Trophoblast cell (in vitro differentiated cells and primary cell): ENCODE results near the gene HIVEP1.

Source experiments
- DNase-seq, 2 donors: peaks; one replicate each; pipeline ENCODE4 v3.0.0-alpha.2; 2016
- H2AFZ ChIP-seq: 2 replicates; pipeline ENCODE4 v1.6.1; 2013; ENCODE audit warnings: low read length, moderate library complexity, mild to moderate bottlenecking; ENCODE audit not compliant: insufficient read depth, poor library complexity
- H2AK5ac ChIP-seq: 2 replicates; pipeline ENCODE4 v1.6.1; 2013; ENCODE audit warnings: mild to moderate bottlenecking, low read length
- H2BK120ac ChIP-seq: 2 replicates; pipeline ENCODE4 v1.6.1; 2013; ENCODE audit warnings: low read length, mild to moderate bottlenecking, moderate library complexity; ENCODE audit not compliant: insufficient read depth, poor library complexity
- H2BK12ac ChIP-seq: 2 replicates; pipeline ENCODE4 v1.6.1; 2013; ENCODE audit warnings: mild to moderate bottlenecking, low read length, moderate library complexity
- H2BK5ac ChIP-seq: 2 replicates; pipeline ENCODE4 v1.6.1; 2013; ENCODE audit warnings: low read length, low read depth, moderate library complexity, mild to moderate bottlenecking; ENCODE audit not compliant: poor library complexity
- H3K14ac ChIP-seq: 2 replicates; pipeline ENCODE4 v1.6.1; 2013; ENCODE audit warnings: mild to moderate bottlenecking, low read length
- H3K18ac ChIP-seq: 2 replicates; pipeline ENCODE4 v1.6.1; 2013; ENCODE audit warnings: mild to moderate bottlenecking, low read length
- H3K23ac ChIP-seq: 2 replicates; pipeline ENCODE4 v1.6.1; 2013; ENCODE audit warnings: low read length
- H3K27ac ChIP-seq: 2 replicates; pipeline ENCODE4 v1.5.1; 2013; ENCODE audit warnings: low read depth, mild to moderate bottlenecking, inconsistent platforms, low read length, moderate library complexity
- H3K27me3 ChIP-seq: 2 replicates; pipeline ENCODE4 v1.6.1; 2013; ENCODE audit warnings: inconsistent platforms, mild to moderate bottlenecking, low read length, moderate library complexity; ENCODE audit not compliant: insufficient read depth
- H3K36me3 ChIP-seq, 2 experiments: 1 replicate in 1 of 2; 2 replicates in 1 of 2; pipeline ENCODE4 v1.6.1; 2013; ENCODE audit warnings: low read length in 2 of 2, mild to moderate bottlenecking in 2 of 2, moderate library complexity in 1 of 2; ENCODE audit not compliant: insufficient read depth in 2 of 2, control insufficient read depth in 1 of 2
- H3K4ac ChIP-seq: 2 replicates; pipeline ENCODE4 v1.6.1; 2013; ENCODE audit warnings: low read depth, mild to moderate bottlenecking, low read length, moderate library complexity
- H3K4me1 ChIP-seq, 2 experiments: 1 replicate in 1 of 2; 2 replicates in 1 of 2; pipeline ENCODE4 v1.6.1; 2013; ENCODE audit warnings: low read length in 2 of 2, mild to moderate bottlenecking in 2 of 2, moderate library complexity in 1 of 2; ENCODE audit not compliant: insufficient read depth in 2 of 2, control insufficient read depth in 1 of 2
- H3K4me2 ChIP-seq: 2 replicates; pipeline ENCODE4 v1.6.1; 2013; ENCODE audit warnings: inconsistent platforms, mild to moderate bottlenecking, low read length, moderate library complexity
- H3K4me3 ChIP-seq: 2 replicates; pipeline ENCODE4 v1.5.1; 2013; ENCODE audit warnings: mild to moderate bottlenecking, low read depth, low read length, inconsistent platforms
- H3K79me1 ChIP-seq: one replicate; pipeline ENCODE4 v1.6.1; 2013; ENCODE audit warnings: low read length
- H3K79me2 ChIP-seq: 2 replicates; pipeline ENCODE4 v1.6.1; 2013; ENCODE audit warnings: low read length, mild to moderate bottlenecking; ENCODE audit not compliant: control insufficient read depth, insufficient read depth, poor library complexity
- H3K9ac ChIP-seq: 2 replicates; pipeline ENCODE4 v1.6.1; 2013; ENCODE audit warnings: mild to moderate bottlenecking, low read length
- H3K9me3 ChIP-seq: 2 replicates; pipeline ENCODE4 v1.6.1; 2013; ENCODE audit warnings: low read depth, mild to moderate bottlenecking, control low read depth, inconsistent platforms, low read length; ENCODE audit not compliant: insufficient read depth
- H4K12ac ChIP-seq: 2 replicates; pipeline ENCODE4 v1.6.1; 2013; ENCODE audit warnings: low read depth, mild to moderate bottlenecking, low read length, moderate library complexity
- H4K8ac ChIP-seq: 2 replicates; pipeline ENCODE4 v1.6.1; 2013; ENCODE audit warnings: low read depth, mild to moderate bottlenecking, low read length, moderate library complexity
- H4K91ac ChIP-seq: one replicate; pipeline ENCODE4 v1.6.1; 2013; ENCODE audit warnings: low read depth, mild to moderate bottlenecking, low read length, moderate library complexity
- WGBS: extraction: QIAGEN DNeasy Blood & Tissue Kit; methylation state at CpG from one replicate; pipeline ENCODE4 v1.1.7; 2013; ENCODE audit warnings: missing lambda C conversion rate; ENCODE audit not compliant: insufficient read length, insufficient coverage; ENCODE audit errors: extremely low coverage; 5-methylcytosine and 5-hydroxymethylcytosine counted together

Gene HIVEP1

GRCh38 chr6:12060780-12061609 lies 48.9 kb downstream of the HIVEP1 start:
- Histone ChIP-seq H3K27ac (no peak overlapping the region), H2BK5ac (no peak overlapping the region), H3K27me3 (no peaks in the 10 kb centered on the region), H2BK12ac (no peak overlapping the region), H3K4me3 (peak overlapping the region; percentile 43), H3K23ac (no peak overlapping the region), H3K18ac (no peak overlapping the region), H3K79me2 (no peaks in the 10 kb centered on the region), H3K4ac (no peak overlapping the region), H3K4me2 (peak overlapping the region; percentile 8), H3K14ac (no peak overlapping the region), H3K36me3 (peaks cover 0 to 3% of the 10 kb centered on the region in 2 experiments), H2BK120ac (no peak overlapping the region), H2AFZ (peak overlapping the region; percentile 38), H3K9me3 (no peaks in the 10 kb centered on the region), H2AK5ac (no peak overlapping the region), H4K8ac (no peak overlapping the region), H4K12ac (no peak overlapping the region), H4K91ac (no peak overlapping the region), H3K9ac (no peak overlapping the region), H3K4me1 (no peaks in the 10 kb centered on the region), H3K79me1 (no peaks in the 10 kb centered on the region)
- no CpG with 5 or more reads among the region's 15 CpGs for WGBS
- peak; percentile 2 to 29 for DNase-seq

DNA sequence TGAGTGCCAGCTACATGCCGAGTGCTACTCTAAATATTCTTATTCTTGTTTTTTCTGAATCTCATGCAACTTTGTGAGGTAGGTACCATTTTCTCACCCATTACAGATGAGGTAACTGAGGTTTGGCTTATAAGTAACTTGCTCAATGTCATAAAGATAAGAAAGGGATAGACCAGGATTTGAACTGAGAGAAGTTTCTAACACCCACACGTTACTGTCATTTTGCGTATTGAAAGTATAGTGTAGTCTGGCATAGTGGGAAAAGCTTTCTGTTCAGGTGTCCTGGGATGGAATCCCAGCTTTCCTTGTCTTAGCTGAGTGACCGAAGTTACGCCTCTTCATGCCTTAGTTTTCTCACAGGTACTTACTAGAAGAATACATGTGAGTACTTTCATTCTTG lies 50.5 kb downstream of the HIVEP1 start:
- Histone ChIP-seq H4K8ac (no peak overlapping the region), H3K4me2 (no peak overlapping the region), H3K27ac (no peak overlapping the region), H3K9me3 (no peaks in the 10 kb centered on the region), H3K18ac (no peak overlapping the region), H4K91ac (no peak overlapping the region), H2BK120ac (no peak overlapping the region), H3K4ac (no peak overlapping the region), H2AK5ac (no peak overlapping the region), H3K23ac (no peak overlapping the region), H3K14ac (no peak overlapping the region), H4K12ac (no peak overlapping the region), H3K4me3 (no peak overlapping the region), H3K4me1 (no peaks in the 10 kb centered on the region), H3K36me3 (peaks cover 0 to 3% of the 10 kb centered on the region in 2 experiments), H2BK5ac (no peak overlapping the region), H3K79me1 (no peaks in the 10 kb centered on the region), H3K9ac (no peak overlapping the region), H3K27me3 (no peaks in the 10 kb centered on the region), H2BK12ac (no peak overlapping the region), H2AFZ (no peak overlapping the region), H3K79me2 (no peaks in the 10 kb centered on the region)
- no CpG with 5 or more reads among the region's 5 CpGs for WGBS
- no peak for DNase-seq

- H3K14ac ChIP-seq, result no peak overlapping the region
- WGBS, result no CpG with 5 or more reads among the region's 4 CpGs
- no peak overlapping the region for H2BK12ac ChIP-seq
These were observed 52.0 kb downstream of the HIVEP1 start for GRCh38 chr6:12064131-12064530.

GRCh38 chr6:12064538-12065071 lies 52.5 kb downstream of the HIVEP1 start:
- no peak overlapping the region for H4K91ac ChIP-seq

More at GRCh38 chr6:12064131-12064530, 52.0 kb downstream of the HIVEP1 start:
- no peak overlapping the region for H3K4ac ChIP-seq
- no peaks in the 10 kb centered on the region for H3K27me3 ChIP-seq
- no peaks in the 10 kb centered on the region for H3K36me3 ChIP-seq
- H4K12ac ChIP-seq, result no peak overlapping the region
- H3K4me1 ChIP-seq, result no peaks in the 10 kb centered on the region
- no peak overlapping the region for H2AK5ac ChIP-seq
- no peaks in the 10 kb centered on the region for H3K9me3 ChIP-seq
- H3K18ac ChIP-seq, result no peak overlapping the region
- no peaks in the 10 kb centered on the region for H3K79me1 ChIP-seq
- no peak overlapping the region for H3K9ac ChIP-seq
- H4K91ac ChIP-seq, result no peak overlapping the region
- H3K27ac ChIP-seq, result no peak overlapping the region
- H3K4me3 ChIP-seq, result no peak overlapping the region
- H2BK120ac ChIP-seq, result no peak overlapping the region
- no peak overlapping the region for H3K4me2 ChIP-seq
- peak in 1 of 2 donors; percentile 5 for DNase-seq
- H2BK5ac ChIP-seq, result no peak overlapping the region
- no peak overlapping the region for H4K8ac ChIP-seq
- H3K79me2 ChIP-seq, result no peaks in the 10 kb centered on the region
- no peak overlapping the region for H3K23ac ChIP-seq
- no peak overlapping the region for H2AFZ ChIP-seq

More at GRCh38 chr6:12064538-12065071, 52.5 kb downstream of the HIVEP1 start:
- Histone ChIP-seq H3K4me2 (no peak overlapping the region), H2BK5ac (no peak overlapping the region), H3K79me1 (no peaks in the 10 kb centered on the region), H2AK5ac (no peak overlapping the region), H3K9me3 (no peaks in the 10 kb centered on the region), H3K27ac (no peak overlapping the region), H3K4me3 (no peak overlapping the region), H3K36me3 (no peaks in the 10 kb centered on the region), H3K4ac (no peak overlapping the region), H3K23ac (no peak overlapping the region), H3K14ac (no peak overlapping the region), H3K4me1 (no peaks in the 10 kb centered on the region), H4K12ac (no peak overlapping the region), H3K27me3 (no peaks in the 10 kb centered on the region), H2BK120ac (no peak overlapping the region), H3K18ac (no peak overlapping the region), H2BK12ac (no peak overlapping the region), H3K9ac (no peak overlapping the region), H2AFZ (no peak overlapping the region), H4K8ac (no peak overlapping the region), H3K79me2 (no peaks in the 10 kb centered on the region)
- no peak for DNase-seq
- no CpG with 5 or more reads among the region's 3 CpGs for WGBS
